GM12865 (cell line): Measurements from ENCODE around the gene SERPINB1.

ENCODE experiments used
- DNase-seq: peaks from one replicate; pipeline ENCODE4 v3.0.0; 2010; ENCODE audit warnings: low read depth
- H3K4me3 ChIP-seq: 2 replicates; pipeline ENCODE4 v1.5.1; 2011; ENCODE audit warnings: mild to moderate bottlenecking, low read depth, low read length, control low read depth
- TF ChIP-seq, protein P1 (sequence below): IDR thresholded peaks from 2 replicates; pipeline ENCODE4 v1.5.1; 2011; ENCODE audit warnings: low read length, control low read depth, low read depth, inconsistent platforms; ENCODE audit not compliant: insufficient read depth; ENCODE audit errors: missing control alignments

Gene SERPINB1

DNA sequence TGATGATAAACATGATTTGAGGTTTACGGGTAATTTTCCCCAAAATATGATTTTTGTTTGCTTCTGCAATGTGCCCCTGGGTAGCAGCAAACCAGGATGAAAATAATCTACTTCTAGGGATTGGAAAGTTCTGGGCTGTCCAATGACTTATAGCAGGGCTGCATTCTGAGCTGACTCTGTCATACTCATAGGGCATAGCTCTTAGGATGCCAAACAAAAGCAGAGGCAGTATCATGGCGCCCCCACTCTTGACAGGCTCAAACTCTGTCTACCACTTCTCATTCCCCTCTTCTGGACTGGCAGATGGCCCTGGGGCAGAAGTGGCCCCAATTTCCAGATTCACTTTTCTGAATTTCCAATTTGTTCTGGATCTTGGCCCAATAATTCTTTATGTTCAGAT, 10.3 kb downstream of the SERPINB1 start:
- TF ChIP-seq, protein P1, sequence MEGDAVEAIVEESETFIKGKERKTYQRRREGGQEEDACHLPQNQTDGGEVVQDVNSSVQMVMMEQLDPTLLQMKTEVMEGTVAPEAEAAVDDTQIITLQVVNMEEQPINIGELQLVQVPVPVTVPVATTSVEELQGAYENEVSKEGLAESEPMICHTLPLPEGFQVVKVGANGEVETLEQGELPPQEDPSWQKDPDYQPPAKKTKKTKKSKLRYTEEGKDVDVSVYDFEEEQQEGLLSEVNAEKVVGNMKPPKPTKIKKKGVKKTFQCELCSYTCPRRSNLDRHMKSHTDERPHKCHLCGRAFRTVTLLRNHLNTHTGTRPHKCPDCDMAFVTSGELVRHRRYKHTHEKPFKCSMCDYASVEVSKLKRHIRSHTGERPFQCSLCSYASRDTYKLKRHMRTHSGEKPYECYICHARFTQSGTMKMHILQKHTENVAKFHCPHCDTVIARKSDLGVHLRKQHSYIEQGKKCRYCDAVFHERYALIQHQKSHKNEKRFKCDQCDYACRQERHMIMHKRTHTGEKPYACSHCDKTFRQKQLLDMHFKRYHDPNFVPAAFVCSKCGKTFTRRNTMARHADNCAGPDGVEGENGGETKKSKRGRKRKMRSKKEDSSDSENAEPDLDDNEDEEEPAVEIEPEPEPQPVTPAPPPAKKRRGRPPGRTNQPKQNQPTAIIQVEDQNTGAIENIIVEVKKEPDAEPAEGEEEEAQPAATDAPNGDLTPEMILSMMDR, result no peak
- DNase-seq, result no peak
- no peak overlapping the region for H3K4me3 ChIP-seq

DNA sequence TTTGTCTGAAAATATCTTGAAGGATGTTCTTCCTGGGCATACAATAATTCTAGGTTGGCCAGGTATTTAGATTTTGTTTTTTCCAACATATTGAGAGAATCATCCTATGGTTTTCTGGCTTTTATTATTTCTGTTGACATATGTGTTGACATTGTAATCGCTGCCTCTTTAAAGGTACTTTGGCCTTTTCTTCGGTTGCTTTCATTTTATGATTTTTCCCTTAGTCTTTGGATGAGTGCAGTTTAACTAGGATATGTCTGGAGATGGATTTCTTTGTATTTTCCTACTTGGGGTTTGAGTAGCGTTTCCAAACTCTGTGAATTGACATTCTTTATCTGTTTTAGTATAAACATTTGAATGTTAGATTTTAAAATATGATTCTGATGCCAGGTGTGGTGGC, 11.5 kb downstream of the SERPINB1 start:
- no peak overlapping the region for H3K4me3 ChIP-seq
- no peak for DNase-seq
- TF ChIP-seq, protein P1, result no peak

DNA sequence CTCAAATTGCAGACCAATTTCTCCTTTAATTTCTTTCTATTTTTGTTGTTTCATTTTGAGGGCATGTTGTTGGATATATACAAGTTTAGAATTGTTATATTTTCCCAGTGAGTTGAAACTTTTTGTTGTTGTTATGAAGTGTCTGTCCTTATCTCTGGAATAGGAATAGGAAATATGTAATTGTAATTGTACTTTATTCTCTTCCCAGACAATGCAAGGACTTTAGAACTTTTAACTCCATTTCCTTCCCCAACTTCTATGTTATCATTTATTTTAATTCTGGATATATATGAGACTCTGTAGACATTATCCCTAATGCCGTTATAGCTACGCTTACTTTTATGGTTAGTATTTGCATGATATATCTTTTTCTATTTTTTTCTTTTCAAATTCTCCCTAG, 12.4 kb downstream of the SERPINB1 start:
- no peak overlapping the region for H3K4me3 ChIP-seq
- DNase-seq, result no peak
- TF ChIP-seq, protein P1, result no peak

DNA sequence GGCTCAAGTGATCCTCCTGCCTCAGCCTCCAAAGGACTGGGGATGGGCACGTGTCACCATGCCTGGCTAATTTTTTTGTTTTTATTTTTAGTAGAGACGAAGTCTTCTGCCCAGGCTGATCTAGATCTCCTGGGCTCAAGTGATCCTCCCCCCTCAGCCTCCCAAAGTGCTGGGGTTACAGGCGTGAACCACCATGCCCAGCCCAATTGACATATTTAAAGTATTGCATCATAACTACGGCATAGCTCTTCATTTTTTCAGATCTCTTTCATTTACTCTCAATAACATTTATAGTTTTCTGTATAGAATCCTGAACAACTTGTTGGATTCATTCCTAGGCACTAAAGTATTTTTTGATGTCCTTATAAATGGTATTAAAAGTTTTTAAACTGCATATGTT, 13.0 kb downstream of the SERPINB1 start:
- no peak overlapping the region for H3K4me3 ChIP-seq
- no peak for DNase-seq

DNA sequence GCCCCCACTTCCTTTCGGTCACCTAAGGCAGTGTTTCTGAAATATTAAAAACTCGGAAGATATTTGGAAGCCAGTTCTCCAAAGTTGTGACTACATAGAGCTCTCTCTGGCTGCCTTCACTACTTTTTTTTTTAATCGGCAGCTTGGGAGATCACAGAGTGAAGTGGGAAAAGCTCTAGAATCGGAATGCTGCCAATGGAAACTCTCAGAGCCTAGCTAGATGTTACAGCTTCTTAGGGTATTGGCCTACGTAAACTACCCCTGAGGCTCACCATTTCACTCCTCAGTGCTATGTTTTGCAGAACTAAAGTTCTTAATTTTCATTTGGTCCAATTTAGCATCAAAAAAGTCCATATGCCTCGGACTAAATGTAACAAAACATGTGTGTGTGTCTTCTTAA, 14.5 kb downstream of the SERPINB1 start:
- H3K4me3 ChIP-seq, result no peak overlapping the region
- TF ChIP-seq, protein P1, result no peak
- DNase-seq, result no peak

More for the DNA sequence above, 13.0 kb downstream of the SERPINB1 start:
- TF ChIP-seq, protein P1, result no peak

DNA sequence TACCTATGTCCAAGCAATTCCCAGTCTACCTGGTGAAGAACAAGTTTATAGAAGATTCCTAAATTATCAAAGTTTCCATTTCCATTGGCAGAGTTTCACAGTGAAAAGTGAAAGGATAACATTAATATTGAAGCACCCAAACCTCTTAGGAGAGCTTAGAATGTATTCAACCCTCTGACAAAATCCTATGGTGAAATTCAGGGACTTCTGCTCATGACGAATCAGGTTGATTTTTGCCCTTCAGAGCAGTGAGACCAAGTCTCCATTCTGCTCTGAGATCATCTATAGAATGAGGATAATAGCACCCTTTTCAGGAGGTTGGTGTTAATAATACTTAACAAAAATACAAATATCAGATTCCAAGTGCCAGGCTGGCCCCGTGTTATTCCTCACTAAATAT, 15.5 kb downstream of the SERPINB1 start:
- no peak overlapping the region for H3K4me3 ChIP-seq
- TF ChIP-seq, protein P1, result no peak
- DNase-seq, result no peak

DNA sequence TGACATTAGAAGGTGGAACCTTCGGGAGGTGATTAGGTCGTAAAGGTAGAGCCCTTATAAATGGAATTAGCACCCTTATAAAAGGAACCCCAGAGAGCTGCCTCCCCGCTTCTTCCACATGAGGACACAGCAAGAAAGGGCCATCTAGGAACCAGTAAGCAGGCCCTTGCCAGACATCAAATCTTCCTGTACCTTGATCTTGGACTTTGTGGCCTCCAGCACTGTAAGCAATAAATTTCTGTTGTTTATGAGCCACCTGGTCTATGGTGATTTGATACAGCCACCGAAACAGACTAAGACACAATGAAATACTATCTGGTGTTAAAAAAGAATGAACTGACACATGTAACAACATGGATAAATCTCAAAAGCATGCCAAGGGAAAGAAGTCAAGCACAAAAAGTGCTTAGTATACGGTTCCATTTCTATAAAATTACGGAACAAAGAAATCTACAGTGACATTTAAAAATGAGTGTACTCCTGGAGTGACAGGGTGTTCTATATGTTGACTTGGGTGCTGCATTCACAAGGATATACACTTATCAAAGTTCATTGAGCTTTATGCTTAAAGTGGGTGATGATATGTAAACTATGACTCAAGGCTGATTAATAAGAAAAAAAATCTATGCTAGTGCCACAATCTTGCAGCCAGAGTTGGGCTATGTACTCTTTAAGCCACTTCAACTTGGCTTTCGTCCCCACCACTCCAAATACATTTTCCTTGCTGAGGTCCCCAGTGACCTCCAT, 18.4 kb downstream of the SERPINB1 start:
- no peak for DNase-seq
- no peak overlapping the region for H3K4me3 ChIP-seq
- TF ChIP-seq, protein P1, result no peak
